K562 (cell line): ENCODE measurements around the gene AGRN. TPM values are rescaled to one million over a fixed set of nuclear protein-coding genes. Genes with fewer than 3 reads are reported as not detected.

Experiments
- ATF4 ChIP-seq: fragments of 450-650 bp; formaldehyde crosslinking; IDR thresholded peaks from 2 replicates; pipeline ENCODE4 v1.4.0; 2022; ENCODE audit warnings: mild to moderate bottlenecking, moderate library complexity
- CC2D1A ChIP-seq: fragments of 450-650 bp; IDR thresholded peaks from 2 replicates; pipeline ENCODE4 v1.6.1; 2017; ENCODE audit warnings: mild to moderate bottlenecking
- CEBPB ChIP-seq: fragments of 450-650 bp; IDR thresholded peaks from 2 replicates; pipeline ENCODE4 v1.6.1; 2016; ENCODE audit warnings: missing genetic modification characterization, missing compliant biosample characterization
- CHD2 ChIP-seq: IDR thresholded peaks from 2 replicates; pipeline ENCODE4 v1.6.1; 2011; ENCODE audit warnings: low read depth, low read length
- CTBP1 ChIP-seq: fragments of 450-650 bp; IDR thresholded peaks from 2 replicates; pipeline ENCODE4 v1.6.1; 2016; ENCODE audit warnings: borderline replicate concordance
- ELF4 ChIP-seq: fragments of 450-650 bp; formaldehyde crosslinking; IDR thresholded peaks from 2 replicates; pipeline ENCODE4 v1.4.0; 2022; ENCODE audit warnings: missing genetic modification characterization
- FOXJ3 ChIP-seq: sonication (generic); formaldehyde crosslinking; IDR thresholded peaks from 2 replicates; pipeline ENCODE4 v1.4.0; 2020; ENCODE audit warnings: mild to moderate bottlenecking, missing genetic modification reagents
- HNRNPL ChIP-seq: fragments of 200-400 bp; formaldehyde crosslinking; IDR thresholded peaks from 2 replicates; pipeline ENCODE4 v1.6.1; 2017; ENCODE audit warnings: low read depth, mild to moderate bottlenecking, low read length
- KAT7 ChIP-seq: sonication (generic); formaldehyde crosslinking; IDR thresholded peaks from 2 replicates; pipeline ENCODE4 v1.8.0; 2022; ENCODE audit warnings: missing genetic modification reagents, mild to moderate bottlenecking, borderline replicate concordance
- KLF13 ChIP-seq: fragments of 450-650 bp; IDR thresholded peaks from 2 replicates; pipeline ENCODE4 v1.6.1; 2016; ENCODE audit warnings: missing genetic modification characterization, low read depth, mild to moderate bottlenecking, missing compliant biosample characterization, moderate library complexity, borderline replicate concordance
- MAFG ChIP-seq: fragments of 450-650 bp; conservative IDR thresholded peaks from 2 replicates; pipeline ENCODE4 v1.6.1; 2016; ENCODE audit warnings: missing genetic modification characterization, missing compliant biosample characterization
- MED1 ChIP-seq: sonication (generic); formaldehyde crosslinking; IDR thresholded peaks from 2 replicates; pipeline ENCODE4 v1.8.1; 2023; ENCODE audit warnings: missing genetic modification reagents, borderline replicate concordance
- NELFE ChIP-seq: IDR thresholded peaks from 2 replicates; pipeline ENCODE4 v1.6.1; 2011; ENCODE audit warnings: mild to moderate bottlenecking; ENCODE audit not compliant: insufficient read depth, insufficient read length
- OTX1 ChIP-seq: fragments of 450-650 bp; formaldehyde crosslinking; IDR thresholded peaks from 2 replicates; pipeline ENCODE4 v1.4.0; 2022; ENCODE audit warnings: mild to moderate bottlenecking
- PREB ChIP-seq: sonication (generic); formaldehyde crosslinking; IDR thresholded peaks from 2 replicates; pipeline ENCODE4 v1.8.1; 2023; ENCODE audit warnings: mild to moderate bottlenecking, missing genetic modification reagents
- STAT5B ChIP-seq: fragments of 250-450 bp; sonication (Bioruptor Pico); IDR thresholded peaks from 2 replicates; pipeline ENCODE4 v1.8.0; 2021; ENCODE audit warnings: mild to moderate bottlenecking, inconsistent platforms
- TCF7 ChIP-seq: sonication (generic); IDR thresholded peaks from 2 replicates; pipeline ENCODE4 v1.6.1; 2016; ENCODE audit warnings: antibody characterized with exemption, borderline replicate concordance
- ZBED1 ChIP-seq: IDR thresholded peaks from 2 replicates; pipeline ENCODE4 v1.6.1; 2014
- ZBTB2 ChIP-seq: fragments of 450-650 bp; IDR thresholded peaks from 2 replicates; pipeline ENCODE4 v1.6.1; 2016; ENCODE audit warnings: antibody characterized with exemption
- ZBTB26 ChIP-seq: fragments of 450-650 bp; formaldehyde crosslinking; IDR thresholded peaks from 2 replicates; pipeline ENCODE4 v1.4.0; 2022; ENCODE audit warnings: missing genetic modification characterization
- ZNF354B ChIP-seq: fragments of 250-450 bp; sonication (Bioruptor Pico); IDR thresholded peaks from 2 replicates; pipeline ENCODE4 v1.4.0; 2020
- ZNF57 ChIP-seq: fragments of 450-650 bp; formaldehyde crosslinking; IDR thresholded peaks from 2 replicates; pipeline ENCODE4 v1.4.0; 2020; ENCODE audit warnings: mild to moderate bottlenecking, moderate library complexity
- ZNF699 ChIP-seq: fragments of 250-450 bp; sonication (Bioruptor Pico); IDR thresholded peaks from 2 replicates; pipeline ENCODE4 v1.8.0; 2021; ENCODE audit warnings: mild to moderate bottlenecking, moderate library complexity; ENCODE audit not compliant: insufficient replicate concordance
- ZNF75A ChIP-seq: fragments of 450-650 bp; formaldehyde crosslinking; IDR thresholded peaks from 2 replicates; pipeline ENCODE4 v1.4.0; 2020; ENCODE audit warnings: mild to moderate bottlenecking
- polyA plus RNA-seq, 8 experiments: library from polyadenylated mRNA; depleted of rRNA in 4 of 8; stranded (reverse) in 5 of 8; unstranded in 3 of 8; fragments of >200 nt; fragmentation: Nextera tagmentation in 2 of 8; fragmentation: Illumina TruSeq in 1 of 8; extraction: Ambion mirVana in 2 of 8; extraction: Trizol in 1 of 8; gene quantifications; 2 replicates each; pipeline versions ENCODE4 v1.2.1 to v1.2.3, GENCODE V29; 2011 to 2014; ENCODE audit warnings: inconsistent platforms in 1 of 8, missing spikeins in 1 of 8
- total RNA-seq, 7 experiments: library from RNA; depleted of rRNA in 6 of 7; stranded (reverse); fragments of >200 nt in 6 of 7; fragmentation: Illumina TruSeq in 2 of 7; extraction: Trizol in 2 of 7; gene quantifications; 2 replicates each; pipeline versions ENCODE4 v1.2.1 to v1.2.3, GENCODE V29; 2011 to 2021; ENCODE audit warnings: low replicate concordance in 1 of 7
- TF ChIP-seq, protein P1 (sequence below): fragments of 250-450 bp; sonication (Bioruptor Pico); IDR thresholded peaks from 2 replicates; pipeline ENCODE4 v1.5.0; 2021

The AGRN gene
- total and polyA plus RNA-seq, 9 of the 15 experiments (the other 6 are each of a cell fraction or from before 2014, with no cell fraction given): 0.04 to 111 (median 18.1) TPM

GRCh38 chr1:1059494-1060280 lies 39.8 kb downstream of the AGRN start (continued):
- TF ChIP-seq MAFG (tag) (no peak), ELF4 (CRISPR knock-in tag) (no peak), ZBTB26 (CRISPR knock-in tag) (no peak), HNRNPL (0 out of 2 replicates have a peak, but pooled peaks have one; percentile 70), ZNF75A (no peak), CHD2 (no peak; the same call in 1 of the 2 replicates), MED1 (no peak), STAT5B (CRISPR knock-in tag) (no peak), CEBPB (tag) (no peak), FOXJ3 (no peak), ZNF57 (CRISPR knock-in tag) (no peak), KAT7 (CRISPR knock-in tag) (peak; percentile 51; the same call in 1 of the 2 replicates), CTBP1 (peak; percentile 89), CC2D1A (no peak), KLF13 (tag) (no peak), ATF4 (CRISPR knock-in tag) (no peak), ZNF699 (CRISPR knock-in tag) (no peak), ZNF354B (CRISPR knock-in tag) (no peak), PREB (CRISPR knock-in tag) (no peak), ZBED1 (no peak), ZBTB2 (0 out of 2 replicates have a peak, but pooled peaks have one; percentile 27), TCF7 (no peak), OTX1 (CRISPR knock-in tag) (no peak), NELFE (no peak)
- TF ChIP-seq, protein P1, sequence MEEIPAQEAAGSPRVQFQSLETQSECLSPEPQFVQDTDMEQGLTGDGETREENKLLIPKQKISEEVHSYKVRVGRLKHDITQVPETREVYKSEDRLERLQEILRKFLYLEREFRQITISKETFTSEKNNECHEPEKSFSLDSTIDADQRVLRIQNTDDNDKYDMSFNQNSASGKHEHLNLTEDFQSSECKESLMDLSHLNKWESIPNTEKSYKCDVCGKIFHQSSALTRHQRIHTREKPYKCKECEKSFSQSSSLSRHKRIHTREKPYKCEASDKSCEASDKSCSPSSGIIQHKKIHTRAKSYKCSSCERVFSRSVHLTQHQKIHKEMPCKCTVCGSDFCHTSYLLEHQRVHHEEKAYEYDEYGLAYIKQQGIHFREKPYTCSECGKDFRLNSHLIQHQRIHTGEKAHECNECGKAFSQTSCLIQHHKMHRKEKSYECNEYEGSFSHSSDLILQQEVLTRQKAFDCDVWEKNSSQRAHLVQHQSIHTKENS (CRISPR knock-in tag): no peak
